Measurements from ENCODE around the gene HES3.

DNA sequence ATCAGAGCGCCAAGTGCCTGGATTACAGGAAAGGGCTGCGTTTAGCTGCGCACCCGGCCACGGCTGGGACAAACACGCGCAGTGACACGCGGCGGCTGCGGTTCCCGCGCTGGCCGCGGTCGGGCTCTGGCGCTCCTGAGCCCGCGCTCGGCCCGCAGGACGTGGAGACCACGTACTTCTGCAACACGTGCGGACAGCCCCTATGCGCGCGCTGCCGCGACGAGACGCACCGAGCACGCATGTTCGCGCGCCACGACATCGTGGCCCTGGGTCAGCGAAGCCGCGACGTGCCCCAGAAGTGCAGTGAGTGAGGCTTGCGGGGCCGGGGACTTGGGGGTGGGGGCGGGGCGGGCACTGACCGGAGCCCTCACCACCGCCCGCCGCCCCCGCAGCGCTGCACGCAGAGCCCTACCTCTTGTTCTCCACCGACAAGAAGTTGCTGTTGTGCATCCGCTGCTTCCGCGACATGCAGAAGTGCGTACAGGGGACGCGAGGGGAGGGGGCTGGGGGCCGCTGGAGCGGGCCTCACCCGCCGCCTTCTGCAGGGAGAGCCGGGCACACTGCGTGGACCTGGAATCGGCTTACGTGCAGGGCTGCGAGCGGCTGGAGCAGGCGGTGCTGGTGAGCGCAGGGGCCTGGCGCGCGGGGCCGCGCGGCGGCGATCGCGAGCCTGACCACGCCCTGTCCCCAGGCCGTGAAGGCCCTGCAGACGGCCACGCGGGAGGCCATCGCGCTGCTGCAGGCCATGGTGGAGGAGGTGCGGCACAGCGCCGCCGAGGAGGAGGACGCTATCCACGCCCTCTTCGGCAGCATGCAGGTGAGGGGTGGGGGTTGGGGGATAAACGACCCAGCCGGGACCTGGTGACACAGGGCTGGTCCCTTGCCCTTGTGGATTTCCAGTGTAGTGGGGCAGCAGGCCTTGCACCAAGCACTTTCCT is 35.0 kb upstream of the HES3 start:
- TF ChIP-seq, protein P1, sequence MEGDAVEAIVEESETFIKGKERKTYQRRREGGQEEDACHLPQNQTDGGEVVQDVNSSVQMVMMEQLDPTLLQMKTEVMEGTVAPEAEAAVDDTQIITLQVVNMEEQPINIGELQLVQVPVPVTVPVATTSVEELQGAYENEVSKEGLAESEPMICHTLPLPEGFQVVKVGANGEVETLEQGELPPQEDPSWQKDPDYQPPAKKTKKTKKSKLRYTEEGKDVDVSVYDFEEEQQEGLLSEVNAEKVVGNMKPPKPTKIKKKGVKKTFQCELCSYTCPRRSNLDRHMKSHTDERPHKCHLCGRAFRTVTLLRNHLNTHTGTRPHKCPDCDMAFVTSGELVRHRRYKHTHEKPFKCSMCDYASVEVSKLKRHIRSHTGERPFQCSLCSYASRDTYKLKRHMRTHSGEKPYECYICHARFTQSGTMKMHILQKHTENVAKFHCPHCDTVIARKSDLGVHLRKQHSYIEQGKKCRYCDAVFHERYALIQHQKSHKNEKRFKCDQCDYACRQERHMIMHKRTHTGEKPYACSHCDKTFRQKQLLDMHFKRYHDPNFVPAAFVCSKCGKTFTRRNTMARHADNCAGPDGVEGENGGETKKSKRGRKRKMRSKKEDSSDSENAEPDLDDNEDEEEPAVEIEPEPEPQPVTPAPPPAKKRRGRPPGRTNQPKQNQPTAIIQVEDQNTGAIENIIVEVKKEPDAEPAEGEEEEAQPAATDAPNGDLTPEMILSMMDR (IDR thresholded peaks at IDR 0.05; ENCODE audit: insufficient read depth, low read length, poor library complexity, severe bottlenecking), result no peak
- TF ChIP-seq EZH2phosphoT487 (conservative IDR thresholded peaks at IDR 0.05; ENCODE audit: low read length), result no peak
